Activated CD4-positive, alpha-beta T cell treated with anti-CD3 and anti-CD28 coated beads, Interleukin-10, Interleukin-2, amounts not matched to agents 100 ng/mL and 50 ng/mL, durations not matched to agents 16 hours and 8 hours (primary cell): Measurements from ENCODE around the gene B3GALNT2.

Experiments
- DNase-seq: peaks from one replicate; pipeline ENCODE4 v3.0.0-alpha.2; 2020

Gene B3GALNT2

GRCh38 chr1:235408503-235408960 is 95.7 kb downstream of the B3GALNT2 start:
- no peak for DNase-seq

DNA sequence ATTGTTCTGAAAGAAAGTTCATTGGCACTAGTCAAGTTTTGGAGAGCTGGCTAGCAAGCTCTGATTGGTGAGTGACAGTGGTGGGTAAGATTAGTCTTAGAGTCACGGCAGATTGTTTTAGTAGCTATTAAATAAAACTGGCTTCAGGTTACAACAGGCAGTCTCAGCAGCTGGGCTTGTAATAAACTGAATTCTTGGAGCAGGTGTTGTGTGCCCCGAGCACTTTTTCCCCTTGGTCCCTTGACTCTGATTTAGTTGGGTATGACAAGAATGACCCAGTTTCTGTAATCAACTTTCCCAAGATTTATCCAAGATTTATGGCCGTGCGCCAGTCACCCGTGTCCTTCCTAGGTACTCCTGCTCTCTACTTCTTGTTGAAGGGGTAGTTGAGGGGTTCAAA is 96.8 kb downstream of the B3GALNT2 start:
- DNase-seq, result no peak

DNA sequence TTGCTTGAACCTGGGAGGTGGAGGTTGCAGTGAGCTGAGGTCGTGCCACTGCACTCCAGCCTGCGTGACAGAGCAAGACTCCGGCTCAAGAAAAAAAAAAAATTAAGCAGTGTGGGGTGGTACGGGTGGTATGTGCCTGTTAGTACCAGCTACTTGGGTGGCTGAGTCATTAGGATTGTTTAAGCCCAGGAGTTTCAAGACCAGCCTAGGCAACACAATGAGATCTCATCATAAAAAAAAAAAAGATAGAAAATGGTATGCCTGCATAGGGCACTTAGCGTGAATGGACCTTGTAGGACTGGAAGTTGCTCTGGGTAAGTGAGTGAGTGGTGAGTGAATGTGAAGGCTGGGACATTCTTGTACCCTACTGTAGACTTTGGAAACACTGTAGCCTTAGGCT is 100.1 kb downstream of the B3GALNT2 start:
- no peak for DNase-seq

GRCh38 chr1:235403593-235403992 is 100.7 kb downstream of the B3GALNT2 start:
- DNase-seq, result no peak

GRCh38 chr1:235402457-235403200 is 101.6 kb downstream of the B3GALNT2 start:
- DNase-seq, result no peak

GRCh38 chr1:235401251-235401650 is 103.0 kb downstream of the B3GALNT2 start:
- no peak for DNase-seq
